GM23248 (cell line): ENCODE results near the gene MSS51. TPM values are rescaled to one million over a fixed set of nuclear protein-coding genes. Genes with fewer than 3 reads are reported as not detected.
A peak's percentile ranks its signal among the peaks of the same experiment; 100 is the strongest.

Source experiments
- DNase-seq: peaks from one replicate; pipeline ENCODE4 v3.0.0-alpha.2; 2015
- H2AFZ ChIP-seq: fragments of 200-600 bp; sonication (generic); 2 replicates; pipeline ENCODE4 v1.6.1; 2016; ENCODE audit warnings: antibody characterized with exemption
- H3F3A ChIP-seq: fragments of 200-600 bp; sonication (generic); 2 replicates; pipeline ENCODE4 v1.6.1; 2016; ENCODE audit warnings: mild to moderate bottlenecking, antibody characterized with exemption, mixed run types; ENCODE audit not compliant: insufficient read depth
- H3K27ac ChIP-seq: fragments of 200-600 bp; sonication (generic); 2 replicates; pipeline ENCODE4 v1.5.1; 2016; ENCODE audit warnings: mild to moderate bottlenecking
- H3K27me3 ChIP-seq: fragments of 200-600 bp; sonication (generic); replicated peaks from 2 replicates; pipeline ENCODE4 v1.6.1; 2016; ENCODE audit warnings: mild to moderate bottlenecking; ENCODE audit not compliant: insufficient read depth
- H3K36me3 ChIP-seq: fragments of 200-600 bp; sonication (generic); 2 replicates; pipeline ENCODE4 v1.6.1; 2016; ENCODE audit warnings: low read depth, mild to moderate bottlenecking
- H3K4me1 ChIP-seq: fragments of 200-600 bp; sonication (generic); 2 replicates; pipeline ENCODE4 v1.6.1; 2016; ENCODE audit warnings: mild to moderate bottlenecking; ENCODE audit not compliant: insufficient read depth
- H3K4me2 ChIP-seq: fragments of 200-600 bp; sonication (generic); one replicate; pipeline ENCODE4 v1.6.1; 2016; ENCODE audit warnings: mild to moderate bottlenecking; ENCODE audit not compliant: unreplicated experiment
- H3K4me3 ChIP-seq: fragments of 200-600 bp; sonication (generic); 2 replicates; pipeline ENCODE4 v1.5.1; 2016; ENCODE audit warnings: mild to moderate bottlenecking
- H3K79me2 ChIP-seq: fragments of 200-600 bp; sonication (generic); 2 replicates; pipeline ENCODE4 v1.6.1; 2016; ENCODE audit warnings: mild to moderate bottlenecking; ENCODE audit not compliant: insufficient read depth
- H3K9ac ChIP-seq: fragments of 200-600 bp; sonication (generic); 2 replicates; pipeline ENCODE4 v1.6.1; 2016; ENCODE audit warnings: mild to moderate bottlenecking
- H3K9me2 ChIP-seq: fragments of 200-600 bp; sonication (generic); 2 replicates; pipeline ENCODE4 v1.6.1; 2016; ENCODE audit warnings: mixed run types, mild to moderate bottlenecking, moderate library complexity; ENCODE audit not compliant: insufficient read depth
- H3K9me3 ChIP-seq: fragments of 200-600 bp; sonication (generic); one replicate; pipeline ENCODE4 v1.6.1; 2017; ENCODE audit warnings: low read depth
- H4K20me1 ChIP-seq: fragments of 200-600 bp; sonication (generic); 2 replicates; pipeline ENCODE4 v1.6.0; 2016; ENCODE audit not compliant: insufficient read depth
- EZH2 ChIP-seq: fragments of 200-600 bp; sonication (generic); IDR thresholded peaks from 2 replicates; pipeline ENCODE4 v1.6.1; 2018; ENCODE audit warnings: antibody characterized with exemption, mild to moderate bottlenecking; ENCODE audit not compliant: insufficient read depth, poor library complexity, severe bottlenecking
- EZH2phosphoT487 ChIP-seq: fragments of 200-600 bp; sonication (generic); IDR thresholded peaks from 2 replicates; pipeline ENCODE4 v1.6.1; 2018; ENCODE audit warnings: antibody characterized with exemption, moderate library complexity, mild to moderate bottlenecking, low read depth; ENCODE audit not compliant: insufficient read depth
- WGBS, 2 experiments: methylation state at CpG; one replicate each; pipeline ENCODE4 v1.1.6; 2015 to 2017; ENCODE audit warnings: low lambda C conversion rate in 2 of 2, low coverage in 1 of 2; ENCODE audit errors: missing lambda C conversion rate in 2 of 2; 5-methylcytosine and 5-hydroxymethylcytosine counted together
- in situ Hi-C: fragments of 300-500 bp; cut with MboI; formaldehyde crosslinking; loops from 2 replicates; pipeline ENCODE4 v1.15.0; 2020
- polyA plus RNA-seq: library from polyadenylated mRNA; unstranded; fragments of >200 nt; fragmentation: Nextera tagmentation; extraction: Ambion mirVana; gene quantifications from 2 replicates; pipeline ENCODE4 v1.2.1, GENCODE V29; 2016
- total RNA-seq: library from RNA; depleted of rRNA; stranded (reverse); fragments of >200 nt; shearing (Covaris generic); gene quantifications from 2 replicates; pipeline ENCODE4 v1.2.3, GENCODE V29; 2014

Gene MSS51
- total and polyA plus RNA-seq, 2 experiments from 2014 or later, result 0.26 to 1.5 TPM

DNA sequence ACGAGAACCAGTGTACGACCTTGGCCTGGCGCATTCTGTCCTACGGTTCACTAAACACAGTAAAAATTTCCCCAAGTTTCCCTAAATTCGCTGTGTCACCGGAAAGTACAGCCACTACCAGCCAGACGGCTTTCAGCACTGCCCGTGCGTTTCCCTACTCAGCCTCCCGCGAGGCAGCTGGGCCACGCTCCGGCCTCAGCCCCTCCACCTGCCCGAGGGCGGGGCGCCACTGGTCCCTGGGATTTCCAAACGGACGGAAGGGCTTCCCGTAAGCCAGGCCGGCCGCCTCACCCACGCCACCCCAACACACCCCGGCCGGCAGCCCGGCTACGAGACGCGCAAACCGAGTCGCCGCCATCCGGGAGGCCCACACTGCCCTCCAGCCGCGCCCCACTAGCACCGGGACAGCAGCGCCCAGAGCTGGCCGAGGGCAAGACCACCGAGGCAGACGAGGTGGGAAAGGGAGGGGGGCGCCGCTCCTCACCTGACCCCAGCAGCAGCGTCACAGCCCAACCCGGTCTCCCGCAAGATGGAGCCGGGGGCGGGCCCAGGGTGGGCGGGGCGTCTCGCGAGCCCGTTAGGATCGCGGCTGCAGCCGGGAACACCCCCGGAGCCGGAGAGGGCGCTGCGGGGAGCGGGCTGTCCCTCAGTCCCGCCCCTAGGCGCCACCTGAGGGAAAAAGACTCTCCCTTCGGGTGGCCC is 19.7 kb downstream of the MSS51 start, which contains the start of gene ANXA7:
Gene ANXA7, minus strand, starts transcription at position 531 of the 702 bp plus-strand sequence. CDS start 13,202 bp downstream, outside the sequence.
- in situ Hi-C loops, result no loop called here
- peaks cover 31% of the 10 kb centered on the region for H3F3A ChIP-seq
- WGBS, 2 experiments, result 0 to 1% methylated on average over 44 to 62 of the region's 62 CpGs
- H4K20me1 ChIP-seq, result peaks cover 5% of the 10 kb centered on the region
- H3K4me2 ChIP-seq, result peak within 1 kb of the TSS; percentile 96
- H3K9ac ChIP-seq, result peak within 1 kb of the TSS; percentile 89
- H3K9me2 ChIP-seq, result no peaks in the 10 kb centered on the region
- no peaks in the 10 kb centered on the region for H3K9me3 ChIP-seq
- H2AFZ ChIP-seq, result peak within 1 kb of the TSS; percentile 91
- H3K4me3 ChIP-seq, result peak within 1 kb of the TSS; percentile 78
- H3K27ac ChIP-seq, result peak within 1 kb of the TSS; percentile 96
- peaks cover 21% of the 10 kb centered on the region for H3K4me1 ChIP-seq
- H3K79me2 ChIP-seq, result peaks cover 35% of the 10 kb centered on the region
- no peaks in the 10 kb centered on the region for H3K36me3 ChIP-seq
- no peaks in the 10 kb centered on the region for H3K27me3 ChIP-seq
- TF ChIP-seq EZH2, result no peak
- TF ChIP-seq EZH2phosphoT487, result no peak
- peak; percentile 95 for DNase-seq

DNA sequence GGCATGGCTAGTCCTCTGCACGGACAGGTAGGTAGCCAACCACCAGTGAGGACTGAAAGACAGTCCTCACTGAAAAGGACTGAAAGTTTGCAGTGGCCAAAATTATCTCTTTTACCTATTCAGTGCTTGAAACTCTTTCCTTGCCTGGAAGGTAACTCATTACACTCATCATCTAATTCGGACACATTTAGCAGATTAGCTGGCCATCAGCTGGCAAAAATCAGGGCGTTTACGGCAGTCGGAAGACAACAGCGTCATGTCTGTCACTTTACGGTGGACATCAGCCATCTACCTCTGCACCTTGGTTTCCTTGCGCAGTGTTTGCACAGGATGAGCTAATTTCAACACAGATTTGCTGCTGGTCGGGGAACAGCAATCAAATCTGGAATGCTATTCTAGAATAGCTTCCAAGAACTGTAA is 20.2 kb downstream of the MSS51 start:
- peaks cover 7% of the 10 kb centered on the region for H4K20me1 ChIP-seq
- peak; percentile 77 for DNase-seq
- H3K4me3 ChIP-seq, result peak overlapping the region; percentile 78
- H3F3A ChIP-seq, result peaks cover 31% of the 10 kb centered on the region
- peak overlapping the region; percentile 96 for H3K27ac ChIP-seq
- H3K9ac ChIP-seq, result peak overlapping the region; percentile 89
- peak overlapping the region; percentile 91 for H2AFZ ChIP-seq
- 1 to 5% methylated on average over 9 of the region's 9 CpGs for WGBS, 2 experiments
- in situ Hi-C loops, result no loop called here
- H3K9me3 ChIP-seq, result no peaks in the 10 kb centered on the region
- peaks cover 26% of the 10 kb centered on the region for H3K4me1 ChIP-seq
- no peaks in the 10 kb centered on the region for H3K9me2 ChIP-seq
- no peaks in the 10 kb centered on the region for H3K36me3 ChIP-seq
- H3K27me3 ChIP-seq, result no peaks in the 10 kb centered on the region
- peak overlapping the region; percentile 91 for H3K4me2 ChIP-seq
- H3K79me2 ChIP-seq, result peaks cover 41% of the 10 kb centered on the region
- TF ChIP-seq EZH2phosphoT487 (no peak), EZH2 (no peak)

DNA sequence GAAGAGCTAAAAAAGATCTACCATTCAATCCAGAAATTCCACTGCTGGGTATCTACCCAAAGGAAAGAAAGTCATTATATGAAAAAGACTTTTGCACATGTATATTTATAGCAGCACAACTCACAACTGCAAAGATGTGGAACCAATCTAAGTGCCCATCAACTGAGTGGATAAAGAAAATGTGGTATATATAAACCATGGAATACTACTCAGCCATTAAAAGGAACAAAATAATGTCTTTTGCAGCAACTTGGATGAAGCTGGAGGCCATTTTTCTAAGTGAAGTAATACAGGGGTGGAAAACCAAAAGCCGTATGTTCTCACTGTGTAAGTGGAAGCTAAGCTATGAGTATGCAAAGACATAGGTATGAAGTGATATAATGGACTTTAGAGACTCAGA is 22.5 kb downstream of the MSS51 start:
- Histone ChIP-seq H2AFZ (no peak overlapping the region), H3K27ac (no peak overlapping the region), H3K79me2 (peaks cover 63% of the 10 kb centered on the region), H4K20me1 (peaks cover 13% of the 10 kb centered on the region), H3K9ac (no peak overlapping the region), H3K4me3 (no peak overlapping the region), H3K9me3 (no peaks in the 10 kb centered on the region), H3K9me2 (no peaks in the 10 kb centered on the region), H3F3A (peaks cover 31% of the 10 kb centered on the region), H3K27me3 (no peaks in the 10 kb centered on the region), H3K4me2 (no peak overlapping the region), H3K4me1 (peaks cover 30% of the 10 kb centered on the region), H3K36me3 (no peaks in the 10 kb centered on the region)
- DNase-seq, result no peak
- in situ Hi-C loops, result no loop called here
- no peak for TF ChIP-seq EZH2phosphoT487
- no peak for TF ChIP-seq EZH2
- WGBS, 2 experiments, result 100% methylated on average over 1 of the region's 1 CpG

DNA sequence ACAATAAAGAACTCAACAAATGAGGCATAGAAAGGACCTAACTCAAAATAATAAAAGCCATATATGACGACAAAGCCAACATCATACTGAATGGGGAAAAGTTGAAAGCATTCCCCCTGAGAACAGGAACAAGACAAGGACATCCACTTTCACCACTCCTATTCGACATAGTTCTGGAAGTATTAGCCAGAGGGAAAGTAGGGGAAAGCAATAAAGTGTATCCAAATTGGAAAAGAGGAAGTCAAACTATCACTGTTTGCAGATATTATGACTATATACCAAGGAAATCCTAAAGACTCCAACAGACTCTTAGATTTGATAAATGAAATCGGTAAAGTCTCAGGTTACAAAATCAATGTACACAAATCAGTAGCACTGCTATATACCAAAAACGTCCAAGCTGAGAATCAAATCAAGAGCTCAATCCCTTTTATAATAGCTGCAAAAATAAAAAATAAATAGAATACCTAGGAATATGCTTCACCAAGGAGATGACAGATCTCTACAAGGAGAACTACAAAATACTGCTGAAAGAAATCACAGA is 24.3 kb downstream of the MSS51 start:
- Histone ChIP-seq H3K4me2 (no peak overlapping the region), H3K79me2 (peaks cover 82% of the 10 kb centered on the region), H3F3A (peaks cover 26% of the 10 kb centered on the region), H3K9ac (no peak overlapping the region), H3K4me1 (peaks cover 24% of the 10 kb centered on the region), H3K4me3 (no peak overlapping the region), H3K27me3 (no peaks in the 10 kb centered on the region), H2AFZ (no peak overlapping the region), H3K27ac (no peak overlapping the region), H3K36me3 (no peaks in the 10 kb centered on the region), H3K9me3 (no peaks in the 10 kb centered on the region), H3K9me2 (no peaks in the 10 kb centered on the region), H4K20me1 (peaks cover 13% of the 10 kb centered on the region)
- in situ Hi-C loops, result no loop called here
- no peak for DNase-seq
- no peak for TF ChIP-seq EZH2
- TF ChIP-seq EZH2phosphoT487, result no peak
- 72 to 74% methylated on average over 4 of the region's 4 CpGs for WGBS, 2 experiments
